Trophoblast cell (in vitro differentiated cells and primary cell): ENCODE results near the gene DES.

Experiments
- DNase-seq, 2 donors: peaks; one replicate each; pipeline ENCODE4 v3.0.0-alpha.2; 2016
- H2AFZ ChIP-seq: 2 replicates; pipeline ENCODE4 v1.6.1; 2013; ENCODE audit warnings: low read length, moderate library complexity, mild to moderate bottlenecking; ENCODE audit not compliant: insufficient read depth, poor library complexity
- H2AK5ac ChIP-seq: 2 replicates; pipeline ENCODE4 v1.6.1; 2013; ENCODE audit warnings: mild to moderate bottlenecking, low read length
- H2BK120ac ChIP-seq: 2 replicates; pipeline ENCODE4 v1.6.1; 2013; ENCODE audit warnings: low read length, mild to moderate bottlenecking, moderate library complexity; ENCODE audit not compliant: insufficient read depth, poor library complexity
- H2BK12ac ChIP-seq: 2 replicates; pipeline ENCODE4 v1.6.1; 2013; ENCODE audit warnings: mild to moderate bottlenecking, low read length, moderate library complexity
- H2BK5ac ChIP-seq: 2 replicates; pipeline ENCODE4 v1.6.1; 2013; ENCODE audit warnings: low read length, low read depth, moderate library complexity, mild to moderate bottlenecking; ENCODE audit not compliant: poor library complexity
- H3K14ac ChIP-seq: 2 replicates; pipeline ENCODE4 v1.6.1; 2013; ENCODE audit warnings: mild to moderate bottlenecking, low read length
- H3K18ac ChIP-seq: 2 replicates; pipeline ENCODE4 v1.6.1; 2013; ENCODE audit warnings: mild to moderate bottlenecking, low read length
- H3K23ac ChIP-seq: 2 replicates; pipeline ENCODE4 v1.6.1; 2013; ENCODE audit warnings: low read length
- H3K27ac ChIP-seq: 2 replicates; pipeline ENCODE4 v1.5.1; 2013; ENCODE audit warnings: low read depth, mild to moderate bottlenecking, inconsistent platforms, low read length, moderate library complexity
- H3K27me3 ChIP-seq: 2 replicates; pipeline ENCODE4 v1.6.1; 2013; ENCODE audit warnings: inconsistent platforms, mild to moderate bottlenecking, low read length, moderate library complexity; ENCODE audit not compliant: insufficient read depth
- H3K36me3 ChIP-seq, 2 experiments: 1 replicate in 1 of 2; 2 replicates in 1 of 2; pipeline ENCODE4 v1.6.1; 2013; ENCODE audit warnings: low read length in 2 of 2, mild to moderate bottlenecking in 2 of 2, moderate library complexity in 1 of 2; ENCODE audit not compliant: insufficient read depth in 2 of 2, control insufficient read depth in 1 of 2
- H3K4ac ChIP-seq: 2 replicates; pipeline ENCODE4 v1.6.1; 2013; ENCODE audit warnings: low read depth, mild to moderate bottlenecking, low read length, moderate library complexity
- H3K4me1 ChIP-seq, 2 experiments: 1 replicate in 1 of 2; 2 replicates in 1 of 2; pipeline ENCODE4 v1.6.1; 2013; ENCODE audit warnings: low read length in 2 of 2, mild to moderate bottlenecking in 2 of 2, moderate library complexity in 1 of 2; ENCODE audit not compliant: insufficient read depth in 2 of 2, control insufficient read depth in 1 of 2
- H3K4me2 ChIP-seq: 2 replicates; pipeline ENCODE4 v1.6.1; 2013; ENCODE audit warnings: inconsistent platforms, mild to moderate bottlenecking, low read length, moderate library complexity
- H3K4me3 ChIP-seq: 2 replicates; pipeline ENCODE4 v1.5.1; 2013; ENCODE audit warnings: mild to moderate bottlenecking, low read depth, low read length, inconsistent platforms
- H3K79me1 ChIP-seq: one replicate; pipeline ENCODE4 v1.6.1; 2013; ENCODE audit warnings: low read length
- H3K79me2 ChIP-seq: 2 replicates; pipeline ENCODE4 v1.6.1; 2013; ENCODE audit warnings: low read length, mild to moderate bottlenecking; ENCODE audit not compliant: control insufficient read depth, insufficient read depth, poor library complexity
- H3K9ac ChIP-seq: 2 replicates; pipeline ENCODE4 v1.6.1; 2013; ENCODE audit warnings: mild to moderate bottlenecking, low read length
- H3K9me3 ChIP-seq: 2 replicates; pipeline ENCODE4 v1.6.1; 2013; ENCODE audit warnings: low read depth, mild to moderate bottlenecking, control low read depth, inconsistent platforms, low read length; ENCODE audit not compliant: insufficient read depth
- H4K12ac ChIP-seq: 2 replicates; pipeline ENCODE4 v1.6.1; 2013; ENCODE audit warnings: low read depth, mild to moderate bottlenecking, low read length, moderate library complexity
- H4K8ac ChIP-seq: 2 replicates; pipeline ENCODE4 v1.6.1; 2013; ENCODE audit warnings: low read depth, mild to moderate bottlenecking, low read length, moderate library complexity
- H4K91ac ChIP-seq: one replicate; pipeline ENCODE4 v1.6.1; 2013; ENCODE audit warnings: low read depth, mild to moderate bottlenecking, low read length, moderate library complexity
- WGBS: extraction: QIAGEN DNeasy Blood & Tissue Kit; methylation state at CpG from one replicate; pipeline ENCODE4 v1.1.7; 2013; ENCODE audit warnings: missing lambda C conversion rate; ENCODE audit not compliant: insufficient read length, insufficient coverage; ENCODE audit errors: extremely low coverage; 5-methylcytosine and 5-hydroxymethylcytosine counted together

The DES gene

GRCh38 chr2:219465659-219466561 is 47.7 kb downstream of the DES start:
- H3K9me3 ChIP-seq: peaks cover 3% of the 10 kb centered on the region
- H3K27me3 ChIP-seq: no peaks in the 10 kb centered on the region
- no peak overlapping the region for H2AFZ ChIP-seq
- H3K9ac ChIP-seq: no peak overlapping the region
- no peak overlapping the region for H2BK120ac ChIP-seq
- H4K8ac ChIP-seq: no peak overlapping the region
- H3K4me1 ChIP-seq: peaks cover 11 to 15% of the 10 kb centered on the region in 2 experiments
- no peak overlapping the region for H3K18ac ChIP-seq
- DNase-seq: no peak
- H3K27ac ChIP-seq: no peak overlapping the region
- peaks cover 5 to 12% of the 10 kb centered on the region in 2 experiments for H3K36me3 ChIP-seq
- no peak overlapping the region for H2BK5ac ChIP-seq
- H2BK12ac ChIP-seq: no peak overlapping the region
- no peaks in the 10 kb centered on the region for H3K79me2 ChIP-seq
- H2AK5ac ChIP-seq: no peak overlapping the region
- no peak overlapping the region for H3K14ac ChIP-seq
- H3K4ac ChIP-seq: no peak overlapping the region
- no peak overlapping the region for H3K4me2 ChIP-seq
- no CpG with 5 or more reads among the region's 47 CpGs for WGBS
- H3K79me1 ChIP-seq: peaks cover 8% of the 10 kb centered on the region
- H3K4me3 ChIP-seq: no peak overlapping the region
- no peak overlapping the region for H4K12ac ChIP-seq
- H4K91ac ChIP-seq: no peak overlapping the region
- H3K23ac ChIP-seq: no peak overlapping the region

GRCh38 chr2:219466816-219467735 is 48.9 kb downstream of the DES start:
- H2AFZ ChIP-seq: no peak overlapping the region
- H2AK5ac ChIP-seq: no peak overlapping the region
- peaks cover 2 to 12% of the 10 kb centered on the region in 2 experiments for H3K36me3 ChIP-seq
- no peak overlapping the region for H4K91ac ChIP-seq
- no peak overlapping the region for H3K18ac ChIP-seq
- H3K27me3 ChIP-seq: no peaks in the 10 kb centered on the region
- H4K8ac ChIP-seq: no peak overlapping the region
- peaks cover 3% of the 10 kb centered on the region for H3K9me3 ChIP-seq
- no peaks in the 10 kb centered on the region for H3K79me2 ChIP-seq
- no peak overlapping the region for H2BK120ac ChIP-seq
- H2BK12ac ChIP-seq: no peak overlapping the region
- H3K23ac ChIP-seq: no peak overlapping the region
- no peak overlapping the region for H3K27ac ChIP-seq
- H3K9ac ChIP-seq: no peak overlapping the region
- peaks cover 4 to 5% of the 10 kb centered on the region in 2 experiments for H3K4me1 ChIP-seq
- H3K4me3 ChIP-seq: no peak overlapping the region
- no peaks in the 10 kb centered on the region for H3K79me1 ChIP-seq
- no peak overlapping the region for H3K4me2 ChIP-seq
- no peak overlapping the region for H4K12ac ChIP-seq
- H2BK5ac ChIP-seq: no peak overlapping the region
- DNase-seq: no peak
- no peak overlapping the region for H3K4ac ChIP-seq
- no CpG with 5 or more reads among the region's 28 CpGs for WGBS
- H3K14ac ChIP-seq: no peak overlapping the region

- no peak overlapping the region for H3K18ac ChIP-seq
- H3K14ac ChIP-seq: no peak overlapping the region
- H3K79me1 ChIP-seq: no peaks in the 10 kb centered on the region
- no peak overlapping the region for H4K12ac ChIP-seq
- no peak overlapping the region for H4K8ac ChIP-seq
- WGBS: no CpG with 5 or more reads among the region's 2 CpGs
- no peak overlapping the region for H3K9ac ChIP-seq
- H3K27ac ChIP-seq: no peak overlapping the region
- no peak overlapping the region for H2AFZ ChIP-seq
- H3K23ac ChIP-seq: no peak overlapping the region
- no peaks in the 10 kb centered on the region for H3K79me2 ChIP-seq
- H3K4me2 ChIP-seq: no peak overlapping the region
- H2AK5ac ChIP-seq: no peak overlapping the region
- H2BK120ac ChIP-seq: no peak overlapping the region
- H2BK12ac ChIP-seq: no peak overlapping the region
- no peak overlapping the region for H3K4ac ChIP-seq
- H4K91ac ChIP-seq: no peak overlapping the region
- H3K27me3 ChIP-seq: no peaks in the 10 kb centered on the region
- peaks cover 4 to 5% of the 10 kb centered on the region in 2 experiments for H3K4me1 ChIP-seq
- H3K4me3 ChIP-seq: no peak overlapping the region
- peaks cover 2 to 8% of the 10 kb centered on the region in 2 experiments for H3K36me3 ChIP-seq
- no peak for DNase-seq
- no peak overlapping the region for H2BK5ac ChIP-seq
- peaks cover 3% of the 10 kb centered on the region for H3K9me3 ChIP-seq
These were observed 49.5 kb downstream of the DES start for GRCh38 chr2:219467736-219468075.

- H3K36me3 ChIP-seq: peaks cover 2 to 8% of the 10 kb centered on the region in 2 experiments
- no peak overlapping the region for H4K91ac ChIP-seq
- no peak overlapping the region for H2BK12ac ChIP-seq
- H3K79me2 ChIP-seq: no peaks in the 10 kb centered on the region
- no peaks in the 10 kb centered on the region for H3K79me1 ChIP-seq
- H3K27me3 ChIP-seq: no peaks in the 10 kb centered on the region
- H3K18ac ChIP-seq: no peak overlapping the region
- H3K4me2 ChIP-seq: no peak overlapping the region
- no peak overlapping the region for H3K9ac ChIP-seq
- H2BK120ac ChIP-seq: peak overlapping the region; percentile 18
- no peak overlapping the region for H3K4me3 ChIP-seq
- peaks cover 3% of the 10 kb centered on the region for H3K9me3 ChIP-seq
- no peak overlapping the region for H3K14ac ChIP-seq
- DNase-seq: no peak
- no peak overlapping the region for H3K23ac ChIP-seq
- no peak overlapping the region for H4K12ac ChIP-seq
- H4K8ac ChIP-seq: no peak overlapping the region
- H3K4me1 ChIP-seq: peaks cover 6 to 8% of the 10 kb centered on the region in 2 experiments
- WGBS: no CpG with 5 or more reads among the region's 23 CpGs
- no peak overlapping the region for H3K27ac ChIP-seq
- no peak overlapping the region for H2BK5ac ChIP-seq
- no peak overlapping the region for H3K4ac ChIP-seq
- no peak overlapping the region for H2AK5ac ChIP-seq
- H2AFZ ChIP-seq: no peak overlapping the region
These were observed 50.4 kb downstream of the DES start for GRCh38 chr2:219468410-219469185.
